PC-3 (cell line): Measurements from ENCODE around the gene IGFBP6.

Experiments used
- EZH2phosphoT487 ChIP-seq: fragments of 300-600 bp; sonication (generic); IDR thresholded peaks from 2 replicates; pipeline ENCODE4 v1.6.1; 2018; ENCODE audit warnings: mild to moderate bottlenecking, antibody characterized with exemption, low read length, borderline replicate concordance
- TF ChIP-seq, protein P1 (sequence below): fragments of 300-600 bp; sonication (generic); conservative IDR thresholded peaks from 2 replicates; pipeline ENCODE4 v1.5.1; 2017; ENCODE audit warnings: antibody characterized with exemption, low read depth, mild to moderate bottlenecking, low read length

- TF ChIP-seq, protein P1, sequence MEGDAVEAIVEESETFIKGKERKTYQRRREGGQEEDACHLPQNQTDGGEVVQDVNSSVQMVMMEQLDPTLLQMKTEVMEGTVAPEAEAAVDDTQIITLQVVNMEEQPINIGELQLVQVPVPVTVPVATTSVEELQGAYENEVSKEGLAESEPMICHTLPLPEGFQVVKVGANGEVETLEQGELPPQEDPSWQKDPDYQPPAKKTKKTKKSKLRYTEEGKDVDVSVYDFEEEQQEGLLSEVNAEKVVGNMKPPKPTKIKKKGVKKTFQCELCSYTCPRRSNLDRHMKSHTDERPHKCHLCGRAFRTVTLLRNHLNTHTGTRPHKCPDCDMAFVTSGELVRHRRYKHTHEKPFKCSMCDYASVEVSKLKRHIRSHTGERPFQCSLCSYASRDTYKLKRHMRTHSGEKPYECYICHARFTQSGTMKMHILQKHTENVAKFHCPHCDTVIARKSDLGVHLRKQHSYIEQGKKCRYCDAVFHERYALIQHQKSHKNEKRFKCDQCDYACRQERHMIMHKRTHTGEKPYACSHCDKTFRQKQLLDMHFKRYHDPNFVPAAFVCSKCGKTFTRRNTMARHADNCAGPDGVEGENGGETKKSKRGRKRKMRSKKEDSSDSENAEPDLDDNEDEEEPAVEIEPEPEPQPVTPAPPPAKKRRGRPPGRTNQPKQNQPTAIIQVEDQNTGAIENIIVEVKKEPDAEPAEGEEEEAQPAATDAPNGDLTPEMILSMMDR: no peak
- TF ChIP-seq EZH2phosphoT487: no peak
These were observed 11.1 kb upstream of the IGFBP6 start for GRCh38 chr12:53086361-53086760.
